ENCODE data around the gene NAA80. TPM values are rescaled to one million over a fixed set of nuclear protein-coding genes. Genes with fewer than 3 reads are reported as not detected.
A peak's percentile ranks its signal among the peaks of the same experiment; 100 is the strongest.

NAA80 gene
- total and polyA plus RNA-seq, 2 donors (not counting 3 experiments of a cell fraction or from before 2014, with no cell fraction given), result 9.0 to 13.1 TPM

DNA sequence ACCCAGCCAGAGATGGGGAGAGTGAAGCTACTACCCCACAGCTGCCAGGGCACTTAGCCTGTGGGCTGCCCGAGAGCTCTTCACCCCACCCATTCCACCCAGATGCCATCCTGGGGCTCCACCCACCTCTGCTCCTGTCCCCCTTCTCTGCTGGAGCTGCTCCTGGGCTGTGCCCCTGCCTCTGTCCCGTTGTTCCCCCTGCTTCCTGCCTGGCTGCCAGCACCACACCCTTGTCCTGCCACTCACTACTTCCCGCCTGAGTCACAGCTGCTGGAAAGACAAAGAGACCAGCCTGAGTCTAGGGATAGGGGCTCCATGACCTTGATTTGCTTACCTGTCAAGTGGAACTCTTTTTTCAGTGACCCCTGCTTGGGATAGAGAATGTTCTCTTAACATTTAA is 50.8 kb downstream of the NAA80 start:
- Histone ChIP-seq H3K27me3 (ENCODE audit: control insufficient read depth in 2 of 2, insufficient read depth in 2 of 2, low read length in 2 of 2) (no peaks in the 10 kb centered on the region), H4K20me1 (replicated peaks; ENCODE audit: control insufficient read depth, extremely low read depth, insufficient read depth, low read length) (no peaks in the 10 kb centered on the region), H3K4me2 (ENCODE audit: insufficient read depth, low read length) (peak overlapping the region; percentile 6), H3K4me1 (ENCODE audit: control insufficient read depth, extremely low read depth, insufficient read depth, low read length) (peaks cover 86% of the 10 kb centered on the region), H3K9me3 (replicated peaks; ENCODE audit: control insufficient read depth, insufficient read depth, low read length) (no peaks in the 10 kb centered on the region), H3K4me3 (replicated peaks in 1 of 3; ENCODE audit: insufficient read depth in 1 of 3, low read depth in 1 of 3, low read length in 3 of 3) (no peak overlapping the region), H3K9ac (replicated peaks; ENCODE audit: extremely low read depth, insufficient read depth, low read length) (peak overlapping the region; percentile 22), H3K79me2 (ENCODE audit: control insufficient read depth, insufficient read depth, low read length) (peaks cover 93% of the 10 kb centered on the region), H2AFZ (ENCODE audit: low read depth, low read length) (no peak overlapping the region), H3K27ac (ENCODE audit: insufficient read depth, low read depth, low read length) (peak overlapping the region; percentile 63), H3K9me1 (replicated peaks; ENCODE audit: control insufficient read depth, extremely low read depth, insufficient read depth, low read length) (no peaks in the 10 kb centered on the region), H3K36me3 (ENCODE audit: control insufficient read depth in 2 of 2, extremely low read depth in 1 of 2, insufficient read depth in 2 of 2, low read length in 2 of 2) (peaks cover 6 to 41% of the 10 kb centered on the region in 2 experiments)
- intact Hi-C loops (cut with micrococcal nuclease), result no loop called here
- dilution Hi-C loops (cut with MboI; ENCODE audit: extremely low pct_ligation_motif_present, low sequenced_read_pairs), result no loop called here
- no TSS peak for BruUV-seq (replicated peaks)
- peak; percentile 79 for TF ChIP-seq FOS (IDR thresholded peaks at IDR 0.05; ENCODE audit: borderline replicate concordance, insufficient read depth, low read length)
- no peak for TF ChIP-seq MAX (IDR thresholded peaks at IDR 0.05; ENCODE audit: insufficient read depth, insufficient read length)
- no peak for TF ChIP-seq GATA2 (IDR thresholded peaks at IDR 0.05; ENCODE audit: insufficient read depth, insufficient read length, low read depth, low read length)
- TF ChIP-seq POLR2AphosphoS5 (IDR thresholded peaks at IDR 0.05; ENCODE audit: insufficient read depth, low read depth, low read length), result peak; percentile 54
- TF ChIP-seq POLR2A (IDR thresholded peaks at IDR 0.05; ENCODE audit: low read depth, low read length), result peak; percentile 39
- no peak for TF ChIP-seq EZH2 (IDR thresholded peaks at IDR 0.05; ENCODE audit: borderline replicate concordance, low read depth, low read length, severe bottlenecking)
- peak; percentile 57 for TF ChIP-seq MYC (IDR thresholded peaks at IDR 0.05; ENCODE audit: low read depth, low read length)
- peak; percentile 22 for TF ChIP-seq JUN (IDR thresholded peaks at IDR 0.05; ENCODE audit: borderline replicate concordance, insufficient read depth, insufficient read length, low read depth)
- POLR2A ChIA-PET, result interaction anchor here (0.7 kb wide), 1 partner anchor 13 kb away, joined by 4 read pairs; the partner anchor contains the start of gene GNAI2
- CTCF ChIA-PET, result interaction anchor here (1.4 to 3.7 kb wide), 5 partner anchors 8 to 85 kb away, joined by 4 to 134 read pairs (median 12); no protein-coding TSS in a partner anchor
- FAIRE-seq (peak; percentile 98), DNase-seq (ENCODE audit: low read depth, low spot score) (peak; percentile 77)

Measured in endothelial cell of umbilical vein (primary cell).